SK-N-DZ (cell line): ENCODE results near the gene FAM229A.
A peak's percentile ranks its signal among the peaks of the same experiment; 100 is the strongest.

ENCODE experiments used
- DNase-seq: peaks from one replicate; pipeline ENCODE4 v3.0.0-alpha.2; 2015; ENCODE audit warnings: low spot score

Gene FAM229A

DNA sequence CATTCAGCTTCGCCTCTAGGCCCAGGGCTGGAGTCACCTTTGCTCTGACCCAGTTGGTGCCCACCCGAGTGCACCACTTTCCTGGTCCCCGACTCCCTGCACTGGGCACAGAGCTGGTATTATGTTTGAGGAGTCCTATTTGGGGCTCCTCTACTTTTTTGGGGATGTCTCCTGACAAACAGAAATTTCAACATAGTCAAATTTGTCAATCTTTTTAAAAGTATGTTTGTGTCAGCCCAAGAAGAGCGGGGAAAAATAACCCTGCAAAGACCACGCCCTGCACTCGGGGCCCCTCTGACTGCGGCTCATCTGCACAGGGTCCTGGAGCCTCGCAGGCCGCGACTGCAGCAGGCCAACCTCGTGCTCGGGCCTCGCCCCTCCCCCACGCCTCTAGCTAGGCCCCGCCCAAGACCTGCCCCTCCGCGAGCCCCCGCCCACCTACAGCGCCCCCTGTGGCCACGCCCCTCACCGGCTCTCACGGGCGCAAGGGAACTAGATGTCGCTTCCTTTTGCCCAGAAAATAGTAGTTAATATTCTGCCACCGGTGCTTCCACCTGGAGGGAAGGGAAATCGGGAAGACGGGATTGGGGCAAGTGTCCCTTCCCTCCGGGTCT, 11.4 kb downstream of the FAM229A start:
- DNase-seq, result no peak

GRCh38 chr1:32349211-32349708, 13.0 kb downstream of the FAM229A start:
- no peak for DNase-seq

DNA sequence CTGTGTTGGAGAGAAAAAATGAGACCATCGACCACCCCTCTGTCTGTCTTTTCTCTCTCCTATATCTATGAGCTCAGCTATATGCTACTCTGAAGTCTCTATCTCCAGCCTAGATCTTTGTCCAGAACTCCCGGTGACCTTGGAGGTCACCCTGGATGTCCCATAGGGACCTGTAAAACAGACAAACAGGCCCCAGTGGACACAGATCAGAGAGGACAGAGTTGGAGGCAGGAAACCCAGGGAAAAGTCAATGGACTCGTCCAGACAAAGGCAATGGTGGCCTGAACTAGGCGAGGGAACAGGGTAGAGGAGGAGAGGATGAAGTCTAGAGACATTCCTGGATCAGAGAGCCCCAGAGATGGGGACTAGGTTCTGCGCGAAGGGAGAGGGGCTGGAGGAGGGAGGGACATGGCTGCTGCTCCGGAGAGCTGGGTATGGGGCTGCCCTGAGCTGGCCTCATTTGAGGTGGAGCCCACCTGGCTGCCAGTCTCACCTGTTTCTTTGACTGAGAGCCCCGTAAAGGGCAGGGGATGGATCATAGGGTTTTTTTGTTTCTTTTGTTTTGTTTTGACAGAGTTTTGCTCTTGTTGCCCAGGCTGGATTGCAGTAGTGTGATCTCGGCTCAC, 15.6 kb downstream of the FAM229A start:
- DNase-seq, result no peak

- no peak for DNase-seq
Observed at GRCh38 chr1:32345289-32345827, 16.9 kb downstream of the FAM229A start.

DNA sequence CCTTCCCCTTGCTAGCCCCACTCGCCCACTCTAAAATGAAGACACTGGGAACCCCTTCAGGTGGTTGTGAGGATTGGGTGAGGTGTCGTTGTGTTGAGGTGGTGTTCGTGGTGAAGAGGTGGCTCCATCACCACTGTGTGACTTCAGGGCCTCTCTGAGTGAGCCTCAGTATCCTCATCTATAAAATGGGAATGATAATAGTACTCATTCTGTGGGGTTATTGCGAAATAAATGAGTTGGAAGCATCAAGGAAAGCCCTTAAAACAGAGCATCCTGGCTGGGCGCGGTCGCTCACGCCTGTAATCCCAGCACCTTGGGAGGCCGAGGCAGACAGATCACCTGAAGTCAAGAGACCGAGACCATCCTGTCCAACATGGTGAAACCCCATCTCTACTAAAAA, 19.6 kb downstream of the FAM229A start:
- DNase-seq, result no peak

- no peak for DNase-seq
Observed at GRCh38 chr1:32341971-32342370, 20.3 kb downstream of the FAM229A start.

GRCh38 chr1:32341186-32341757, 21.0 kb downstream of the FAM229A start:
- no peak for DNase-seq

DNA sequence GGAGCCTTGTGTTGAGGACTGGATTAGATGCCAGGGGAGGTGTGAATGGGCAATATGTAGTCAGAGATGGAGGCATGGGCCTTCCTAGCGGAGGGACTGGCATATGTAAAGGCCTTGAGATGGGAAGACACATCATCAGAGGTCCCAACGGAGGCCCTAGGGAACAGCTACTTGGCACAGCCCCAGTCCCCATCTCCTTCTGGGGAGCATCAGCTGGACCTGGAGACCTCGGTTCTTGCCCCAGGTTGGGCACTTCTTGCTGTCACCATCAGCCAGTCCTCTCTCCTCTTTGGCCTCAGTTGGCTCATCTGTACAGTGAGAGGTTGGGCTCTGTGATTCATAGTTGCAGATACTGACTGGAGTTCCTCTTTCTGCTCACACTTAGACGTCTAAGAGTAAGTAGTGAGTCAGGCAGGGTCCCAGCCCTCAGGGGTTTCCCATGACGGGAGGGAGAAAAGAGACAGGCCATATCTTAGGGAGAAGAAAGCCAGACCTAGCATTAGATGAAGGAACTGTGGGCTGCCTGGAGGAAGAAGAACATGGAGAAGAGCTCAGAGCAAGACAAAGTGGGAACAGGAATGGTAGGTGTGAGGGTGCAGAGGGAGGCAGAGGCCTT, 22.8 kb downstream of the FAM229A start:
- DNase-seq, result no peak

- DNase-seq, result no peak
Observed at GRCh38 chr1:32338637-32339145, 23.6 kb downstream of the FAM229A start.

DNA sequence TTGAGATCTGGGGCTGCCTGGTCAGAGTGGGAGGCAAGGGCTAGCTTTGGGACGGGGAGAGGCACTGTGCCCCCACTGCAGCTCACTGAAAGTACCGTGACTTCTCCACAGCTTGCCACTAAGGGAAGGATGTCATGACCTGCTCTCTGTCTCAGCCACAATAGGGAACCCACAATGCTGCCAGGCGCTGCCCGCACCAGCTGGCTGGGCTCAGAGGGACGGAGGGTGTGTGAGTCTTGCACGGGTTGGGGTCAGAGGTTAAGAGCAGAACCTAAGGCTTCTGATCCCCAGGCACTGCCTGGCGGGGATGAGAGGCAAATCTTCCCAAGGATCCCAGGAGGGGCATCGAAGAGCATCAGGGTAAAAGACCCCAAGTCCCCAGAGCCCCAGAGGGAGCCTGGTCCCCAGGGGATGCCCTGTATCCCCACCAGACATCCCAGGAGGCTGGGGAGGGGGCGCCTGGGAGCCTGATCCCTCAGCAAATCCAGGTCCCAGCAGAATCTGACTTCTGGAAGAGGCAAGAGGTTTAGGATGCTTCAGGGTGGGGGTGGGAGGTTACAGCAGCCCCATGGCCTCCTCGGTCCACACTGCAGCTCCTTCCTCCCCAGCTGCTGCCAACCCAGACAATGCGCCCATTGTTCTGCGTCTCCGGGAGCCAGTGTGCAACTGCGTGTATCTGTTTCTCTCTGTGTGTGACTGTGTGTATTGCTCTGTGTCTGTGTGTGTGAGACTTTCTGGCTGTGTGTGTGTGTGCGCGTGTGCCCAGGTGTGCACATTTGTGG, 24.2 kb downstream of the FAM229A start:
- DNase-seq, result no peak

DNA sequence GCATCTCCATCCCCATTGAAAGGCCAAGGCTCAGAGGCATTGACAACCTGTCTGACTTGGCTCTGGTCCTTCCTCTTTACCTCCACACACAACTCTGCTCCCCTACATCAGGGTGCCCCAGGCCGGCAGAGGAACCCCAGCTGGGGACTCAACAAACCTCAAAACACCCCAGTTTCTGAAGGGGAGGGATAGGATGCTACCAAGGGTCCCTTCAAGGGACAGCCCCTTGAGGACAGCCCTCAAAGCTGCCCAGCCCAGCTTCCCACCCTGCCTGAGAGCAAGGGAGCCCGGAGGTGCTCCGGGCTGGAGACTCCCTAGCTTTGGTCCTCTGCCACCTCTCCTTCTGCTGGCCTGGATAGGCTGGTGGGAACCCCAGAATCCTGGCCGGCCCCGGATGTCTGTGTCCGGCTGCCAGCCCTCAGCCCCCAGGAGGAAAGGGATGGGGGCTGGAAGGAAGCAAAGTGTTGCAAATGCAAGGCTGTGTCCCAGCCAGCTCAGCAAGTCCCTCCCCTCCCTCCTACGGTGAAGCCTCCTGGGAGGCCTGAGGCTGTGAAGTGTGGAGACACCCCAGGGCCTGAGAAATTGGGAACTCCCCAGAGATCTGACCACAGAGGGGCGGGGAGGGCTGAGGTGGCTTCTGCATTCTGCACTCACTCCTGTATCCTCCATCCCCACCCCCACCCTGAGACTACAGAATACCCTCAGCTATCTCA, 25.2 kb downstream of the FAM229A start:
- no peak for DNase-seq

GRCh38 chr1:32336591-32336932, 25.7 kb downstream of the FAM229A start:
- no peak for DNase-seq

GRCh38 chr1:32335790-32336590, 26.3 kb downstream of the FAM229A start, which contains the start of gene MARCKSL1:
Gene MARCKSL1, minus strand, starts transcription at chr1:32336233. Its CDS starts 200 bp downstream, at chr1:32336033.
- DNase-seq, result peak; percentile 80

DNA sequence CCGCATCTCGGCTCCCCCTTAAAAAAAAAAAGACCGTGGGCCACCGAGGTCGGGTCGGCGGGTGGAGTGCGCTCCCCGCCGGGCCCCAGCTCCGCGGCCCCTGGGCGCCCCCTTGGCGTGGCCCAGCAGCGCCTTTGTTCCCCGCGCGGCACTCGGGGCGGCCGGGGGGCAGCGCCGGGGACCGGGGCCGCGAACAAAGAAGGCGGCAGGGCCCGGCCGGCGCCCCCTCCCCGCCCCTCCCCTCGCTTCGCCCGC, 26.8 kb downstream of the FAM229A start:
- DNase-seq, result no peak

- DNase-seq, result no peak
Observed at GRCh38 chr1:32334864-32335534, 27.3 kb downstream of the FAM229A start.

DNA sequence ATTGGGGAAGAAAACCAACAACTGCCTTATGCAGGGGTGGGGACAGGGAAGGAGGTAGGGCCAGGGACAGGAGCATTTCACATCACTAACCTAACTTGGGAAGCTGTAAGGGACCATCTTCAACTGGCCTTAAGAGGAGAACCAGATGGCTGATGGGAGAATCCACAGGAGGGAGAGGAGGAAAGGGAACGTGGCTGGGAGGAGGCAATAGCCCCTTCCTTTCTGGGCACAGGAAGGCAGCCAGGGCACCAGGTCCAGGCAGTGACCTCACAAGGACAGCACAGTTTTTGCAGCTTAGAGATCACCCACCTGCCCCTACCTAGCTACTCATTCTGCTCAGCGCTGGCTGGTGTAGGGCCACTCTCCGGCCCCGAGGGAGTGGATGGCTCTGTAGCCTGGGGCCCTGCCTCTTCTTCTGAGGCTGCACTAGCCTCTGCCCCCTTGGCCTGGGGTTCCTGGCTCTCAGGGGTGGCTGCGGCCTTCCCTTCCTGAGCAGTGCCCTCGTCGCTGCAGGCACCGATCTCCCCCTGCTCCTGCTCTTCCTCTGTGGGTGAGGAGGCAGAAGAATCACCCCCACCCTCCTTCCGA, 27.9 kb downstream of the FAM229A start:
- no peak for DNase-seq

- DNase-seq, result no peak
Observed at GRCh38 chr1:32333251-32333963, 28.9 kb downstream of the FAM229A start.

DNA sequence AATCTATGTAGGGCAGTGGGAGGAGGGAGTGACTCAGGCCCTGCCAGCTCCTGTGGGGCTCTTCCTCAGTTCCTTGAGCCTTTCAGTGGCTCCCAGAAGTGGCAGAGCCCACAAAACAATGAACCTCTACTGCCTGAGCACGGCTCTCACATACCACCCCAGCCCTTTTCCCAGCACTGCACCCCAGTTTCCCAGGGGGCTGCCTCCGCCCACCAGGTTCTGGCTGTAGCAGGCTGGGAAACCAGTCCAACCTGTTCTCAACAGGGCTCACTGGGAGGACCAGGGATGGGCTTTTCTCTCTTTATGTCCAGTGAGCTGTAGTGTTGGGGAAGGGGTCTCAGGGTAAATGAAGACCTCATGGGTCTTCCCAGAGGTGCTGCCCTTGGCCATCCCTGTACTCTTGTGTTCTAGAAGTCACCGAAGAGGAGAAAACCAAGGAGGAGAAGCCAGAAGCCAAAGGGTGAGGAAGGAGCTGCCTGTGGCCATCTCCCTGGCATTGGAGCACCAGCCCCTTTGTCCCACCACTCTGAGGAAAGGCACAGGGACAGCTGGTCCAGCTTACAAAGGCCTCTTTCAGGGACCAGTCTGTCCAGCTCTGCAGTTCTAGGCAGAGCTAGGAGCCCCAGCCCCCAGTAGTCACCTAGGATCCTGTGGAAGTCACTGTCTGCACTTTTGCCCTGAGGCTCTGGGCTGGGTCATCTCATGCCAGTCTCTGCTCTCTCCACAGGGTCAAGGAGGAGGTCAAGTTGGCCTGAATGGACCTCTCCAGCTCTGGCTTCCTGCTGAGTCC, 29.8 kb downstream of the FAM229A start:
- DNase-seq, result no peak
